GM21367 (cell line): Measurements from ENCODE around the gene TRIM38.
A peak's percentile ranks its signal among the peaks of the same experiment; 100 is the strongest.

Experiments used
- ATAC-seq: cut with Tn5 transposase; IDR thresholded peaks from one replicate; pipeline ENCODE4 v1.9.1; 2021; ENCODE audit not compliant: unreplicated experiment

Gene TRIM38

DNA sequence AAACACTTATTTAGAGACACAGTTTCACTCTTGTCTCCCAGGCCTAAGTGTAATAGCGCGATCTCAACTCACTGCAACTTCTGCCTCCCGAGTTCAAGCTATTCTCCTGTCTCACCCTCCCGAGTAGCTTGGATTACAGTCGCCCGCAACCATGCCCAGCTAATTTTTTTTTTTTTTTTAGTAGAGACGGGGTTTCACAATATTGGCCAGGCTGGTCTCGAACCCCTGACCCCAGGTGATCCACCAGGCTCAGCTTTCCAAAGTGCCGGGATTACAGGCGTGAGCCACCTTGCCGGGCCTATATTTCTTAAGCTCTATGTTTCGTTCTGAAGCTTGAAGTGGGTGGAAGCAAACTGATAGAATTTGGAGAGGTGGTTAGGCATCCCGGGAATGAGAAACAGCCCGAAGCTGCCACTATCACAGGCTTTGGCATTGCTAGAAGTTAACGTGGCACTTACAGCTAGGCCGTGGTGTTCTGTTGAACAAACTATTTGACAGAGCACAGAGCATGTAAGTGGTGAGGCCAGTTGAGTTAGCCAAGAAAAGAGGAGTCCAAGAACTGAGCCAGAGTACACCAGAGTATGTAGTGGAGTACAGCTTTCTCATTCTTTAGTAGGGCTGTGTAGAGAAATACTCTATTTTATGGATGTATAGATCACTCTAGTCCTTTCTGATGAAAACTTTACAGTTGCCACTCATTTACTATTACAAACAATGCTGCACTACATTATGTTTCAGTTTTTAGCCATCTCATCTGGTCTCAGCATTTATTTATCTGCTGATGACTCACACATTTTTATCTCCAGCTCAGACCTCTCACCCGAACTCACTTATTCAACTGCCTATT, 62.7 kb downstream of the TRIM38 start:
- ATAC-seq, result no peak

DNA sequence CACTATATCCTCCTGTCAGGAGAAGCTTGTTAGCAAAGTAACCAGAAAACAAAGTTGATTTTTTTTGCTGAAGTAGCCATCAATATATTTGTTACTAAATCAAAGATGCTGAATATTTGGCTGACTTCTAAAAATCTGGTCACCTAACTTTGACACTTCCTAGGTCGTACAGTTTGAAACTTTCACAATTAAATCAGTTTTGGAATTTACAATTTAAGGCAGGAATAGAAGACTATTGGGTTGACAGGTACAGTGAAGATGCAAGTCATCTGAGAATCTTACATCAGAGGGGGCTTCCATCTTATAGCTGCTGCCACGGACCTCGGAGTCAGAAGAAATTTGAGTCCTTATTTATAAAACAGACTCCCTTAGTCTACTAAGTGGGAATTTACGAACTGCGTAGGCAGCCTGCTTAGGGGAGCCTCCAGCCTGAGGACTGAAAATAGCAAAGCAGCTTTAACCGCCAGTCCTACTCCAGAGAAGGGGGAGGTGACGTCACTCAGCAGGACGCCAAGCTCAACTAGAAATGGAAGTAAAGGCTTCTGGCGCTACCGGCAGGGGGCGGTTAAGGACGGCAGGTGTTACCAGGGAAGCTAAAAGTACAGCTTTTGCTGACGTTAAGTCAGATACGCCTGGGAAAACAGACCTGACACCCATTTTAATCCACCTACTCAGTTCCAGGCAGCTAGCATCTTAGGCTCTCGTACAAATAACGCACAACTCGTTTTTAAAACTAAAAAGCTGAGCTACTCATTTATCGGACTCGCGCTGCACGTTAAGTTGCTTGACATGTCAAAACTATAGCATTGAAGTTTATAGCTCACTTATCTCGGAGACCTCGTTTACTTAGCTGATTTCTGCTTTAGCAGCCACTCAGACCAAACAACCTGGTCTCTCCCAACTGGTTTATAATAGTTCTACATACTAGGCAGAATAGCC, 63.6 kb downstream of the TRIM38 start:
- peak; percentile 36 for ATAC-seq

DNA sequence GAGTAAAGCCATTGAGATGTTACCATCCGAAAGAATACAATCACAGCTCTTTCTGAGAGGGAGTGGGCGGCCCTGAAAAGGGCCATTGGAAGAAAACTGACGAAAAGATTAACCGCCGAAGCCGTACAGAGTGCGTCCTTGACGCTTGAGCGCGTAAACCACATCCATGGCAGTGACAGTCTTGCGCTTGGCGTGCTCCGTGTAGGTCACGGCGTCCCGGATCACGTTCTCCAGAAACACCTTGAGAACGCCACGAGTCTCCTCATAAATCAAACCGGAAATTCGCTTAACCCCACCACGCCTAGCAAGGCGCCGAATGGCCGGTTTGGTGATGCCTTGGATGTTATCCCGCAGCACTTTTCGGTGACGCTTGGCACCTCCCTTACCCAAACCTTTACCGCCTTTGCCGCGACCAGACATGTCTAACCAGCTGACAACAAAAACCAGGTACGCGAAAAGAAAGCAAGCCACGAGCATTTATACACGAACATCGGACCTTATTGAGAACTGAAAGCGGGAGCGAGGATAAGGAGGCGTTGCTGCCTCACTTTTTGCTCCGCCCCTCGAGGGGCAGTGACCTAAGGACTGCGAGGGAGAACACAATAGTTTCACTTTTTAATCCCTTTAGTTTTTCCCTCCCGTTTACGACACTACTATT, 64.4 kb downstream of the TRIM38 start:
- peak; percentile 28 for ATAC-seq

DNA sequence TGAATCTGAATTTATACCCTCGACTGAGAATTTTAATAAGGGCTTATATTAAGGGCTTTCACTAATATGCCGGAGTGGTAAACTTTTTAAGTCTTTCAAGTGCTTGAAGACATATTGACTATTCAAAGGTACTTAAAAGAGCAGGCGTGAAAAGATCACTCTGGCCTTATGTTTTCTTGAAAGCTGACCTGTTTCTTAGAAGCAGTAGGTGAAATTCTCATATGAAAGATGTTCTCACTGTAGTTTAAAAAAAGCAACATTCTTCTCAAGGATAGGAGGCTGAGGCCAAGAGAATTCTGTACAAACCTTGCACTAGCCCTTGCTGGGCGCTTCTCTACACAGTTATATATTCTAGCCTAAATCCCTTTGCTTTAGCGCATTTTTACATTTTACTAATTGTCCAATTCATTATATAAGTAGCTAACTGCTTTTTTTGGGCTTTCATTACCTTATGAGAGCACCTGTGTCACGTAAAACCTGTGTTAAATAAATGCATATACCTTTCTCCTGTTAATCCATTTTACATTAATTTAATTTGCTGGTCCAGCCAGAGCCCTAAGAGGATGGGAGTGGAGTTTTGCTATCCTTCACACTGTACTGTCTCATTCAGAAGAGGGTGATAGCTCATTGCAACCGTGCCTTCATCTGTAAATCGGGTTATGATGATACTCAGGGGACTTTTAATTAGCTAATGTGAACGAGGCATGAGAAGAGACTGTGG, 65.0 kb downstream of the TRIM38 start:
- no peak for ATAC-seq

DNA sequence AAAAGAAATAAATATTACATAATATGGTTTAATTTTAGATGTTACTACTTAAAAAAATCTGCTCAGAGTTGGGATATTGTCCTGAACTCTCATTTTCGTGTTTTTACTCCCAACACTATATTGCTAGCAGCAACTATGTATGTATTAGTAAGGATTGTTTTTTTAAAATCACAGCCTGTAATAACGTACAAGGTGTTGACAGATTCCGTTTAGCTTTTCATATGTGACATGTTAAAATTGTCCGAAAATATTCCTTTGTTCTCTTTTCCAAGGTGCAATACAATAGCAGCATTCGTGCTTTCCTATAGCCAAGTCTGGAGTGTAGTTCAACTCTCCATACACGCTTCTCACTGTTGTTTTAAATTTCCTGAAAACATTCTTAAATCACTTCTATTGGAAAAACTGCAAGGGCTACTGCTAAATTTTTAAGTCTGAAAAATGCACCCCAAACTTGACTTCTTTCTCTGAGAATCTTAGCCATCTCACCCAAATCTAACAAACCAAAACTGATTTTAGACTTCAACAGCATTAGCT, 65.7 kb downstream of the TRIM38 start:
- no peak for ATAC-seq

DNA sequence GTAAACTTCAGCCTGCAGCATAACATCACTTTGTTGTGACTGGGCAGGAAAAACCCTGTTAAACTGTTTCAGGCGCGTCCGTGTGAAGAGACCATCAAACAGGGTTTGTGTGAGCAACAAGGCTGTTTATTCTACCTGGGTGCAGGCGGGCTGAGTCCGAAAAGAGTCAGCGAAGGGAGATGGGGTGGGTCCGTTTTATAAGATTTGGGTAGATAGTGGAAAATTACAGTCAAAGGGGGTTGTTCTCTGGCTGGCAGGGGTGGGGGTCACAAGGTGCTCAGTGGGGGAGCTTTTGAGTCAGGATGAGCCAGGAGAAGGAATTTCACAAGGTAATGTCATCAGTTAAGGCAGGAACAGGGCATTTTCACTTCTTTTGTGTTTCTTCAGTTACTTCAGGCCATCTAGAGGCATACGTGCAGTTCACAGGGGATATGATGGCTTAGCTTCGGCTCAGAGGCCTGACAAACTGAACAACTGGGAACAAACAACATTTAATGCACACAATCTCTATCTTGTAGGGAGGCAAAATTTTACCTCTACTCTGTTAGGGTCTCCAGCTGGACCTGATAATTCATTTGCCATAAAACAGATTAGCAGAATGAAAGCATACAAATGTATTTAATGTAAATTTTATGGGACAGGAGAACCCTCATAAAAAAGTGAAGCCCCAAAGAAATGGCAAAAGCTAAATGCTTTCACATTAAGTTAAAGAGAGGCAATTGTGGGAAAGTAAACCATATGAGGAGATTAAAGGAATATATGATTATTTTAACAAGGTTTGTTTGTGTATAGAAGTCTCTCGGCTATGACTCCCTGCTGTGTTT, 66.4 kb downstream of the TRIM38 start:
- no peak for ATAC-seq

DNA sequence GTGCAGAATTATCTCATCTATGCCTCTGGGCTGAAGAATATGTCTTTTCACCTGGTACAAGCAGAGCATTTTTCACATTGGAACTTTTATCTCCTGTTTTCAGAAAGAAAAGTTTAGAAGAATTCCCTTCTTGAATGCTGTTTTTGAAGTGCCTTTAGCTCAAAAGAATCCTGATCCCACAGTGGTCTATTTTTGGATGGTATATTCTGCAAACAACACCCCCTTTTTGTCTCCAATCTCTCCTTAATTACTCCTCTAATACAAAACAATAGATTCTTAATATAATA, 66.9 kb downstream of the TRIM38 start:
- ATAC-seq, result no peak

DNA sequence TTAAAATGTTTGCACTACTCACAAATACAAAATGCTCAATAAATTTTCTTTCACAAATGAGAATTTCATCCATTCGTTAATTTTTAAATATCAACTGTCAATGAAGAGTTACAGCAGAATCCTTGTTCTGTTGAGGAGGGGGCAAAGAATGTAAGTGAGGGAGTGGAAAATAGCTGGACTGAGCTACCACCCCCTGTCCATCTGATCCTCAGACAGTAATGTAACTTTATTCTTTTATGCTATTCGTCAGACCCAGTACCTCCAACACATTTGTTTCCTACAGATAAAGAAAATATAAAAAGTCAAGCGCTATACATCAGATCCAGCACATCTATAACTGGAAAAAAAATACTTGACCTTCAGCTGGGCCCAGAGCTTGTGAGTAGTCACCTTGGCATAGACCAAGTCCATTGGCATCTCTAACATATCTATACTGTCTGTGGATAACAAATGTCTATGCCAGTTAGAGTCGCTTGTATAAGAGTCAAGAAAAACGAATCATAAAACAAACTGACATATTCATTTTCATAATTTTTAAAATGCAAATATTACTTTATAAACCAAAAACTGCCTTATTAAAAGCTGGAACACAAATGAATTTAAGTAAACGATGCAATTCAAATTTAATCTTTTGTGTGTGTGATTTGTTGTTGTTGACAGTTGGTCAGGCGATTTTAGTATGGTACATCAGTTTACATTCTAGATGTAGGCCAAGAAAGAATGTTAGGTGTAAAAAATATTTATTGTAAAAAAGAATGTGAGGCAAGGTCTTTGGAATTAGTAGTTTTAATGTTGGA, 67.5 kb downstream of the TRIM38 start:
- no peak for ATAC-seq

DNA sequence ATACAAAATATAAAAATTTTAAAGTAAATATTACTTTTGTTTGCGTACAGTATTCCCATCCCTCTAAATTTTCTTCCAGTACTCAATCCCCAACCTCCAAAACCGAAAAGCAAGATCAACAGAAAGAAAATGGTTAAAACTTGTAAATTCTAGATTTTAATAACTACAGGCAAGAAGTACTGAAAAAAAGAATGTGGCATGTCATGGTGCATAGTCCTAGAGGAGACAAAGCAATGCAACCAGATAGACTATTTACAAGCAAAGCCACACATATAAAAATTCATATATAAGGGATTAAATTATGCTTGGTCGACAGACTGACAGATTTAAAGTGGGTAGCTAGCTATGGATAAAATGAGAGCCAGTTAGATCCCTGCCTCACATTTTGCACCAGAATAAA, 68.1 kb downstream of the TRIM38 start:
- no peak for ATAC-seq

DNA sequence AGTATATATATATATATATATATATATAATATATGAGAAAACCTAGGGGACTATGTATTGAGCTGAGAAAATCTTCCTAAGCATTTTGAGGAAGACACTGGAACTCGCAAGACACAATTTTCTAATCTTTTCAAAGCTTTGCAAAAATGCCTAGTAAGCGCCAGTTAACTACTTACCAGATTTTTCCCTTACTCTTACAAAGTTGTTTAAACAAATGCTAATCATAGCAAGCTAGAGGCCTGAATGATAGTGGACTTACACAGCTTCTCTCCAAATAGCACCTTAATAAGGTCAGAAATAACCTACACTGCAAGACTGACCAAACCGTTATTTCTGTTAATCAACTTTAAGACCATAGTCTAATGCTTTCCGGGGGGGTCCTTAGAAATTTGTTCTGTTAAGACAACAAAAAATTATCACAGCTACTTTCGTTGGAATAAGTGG, 68.6 kb downstream of the TRIM38 start:
- ATAC-seq, result no peak

DNA sequence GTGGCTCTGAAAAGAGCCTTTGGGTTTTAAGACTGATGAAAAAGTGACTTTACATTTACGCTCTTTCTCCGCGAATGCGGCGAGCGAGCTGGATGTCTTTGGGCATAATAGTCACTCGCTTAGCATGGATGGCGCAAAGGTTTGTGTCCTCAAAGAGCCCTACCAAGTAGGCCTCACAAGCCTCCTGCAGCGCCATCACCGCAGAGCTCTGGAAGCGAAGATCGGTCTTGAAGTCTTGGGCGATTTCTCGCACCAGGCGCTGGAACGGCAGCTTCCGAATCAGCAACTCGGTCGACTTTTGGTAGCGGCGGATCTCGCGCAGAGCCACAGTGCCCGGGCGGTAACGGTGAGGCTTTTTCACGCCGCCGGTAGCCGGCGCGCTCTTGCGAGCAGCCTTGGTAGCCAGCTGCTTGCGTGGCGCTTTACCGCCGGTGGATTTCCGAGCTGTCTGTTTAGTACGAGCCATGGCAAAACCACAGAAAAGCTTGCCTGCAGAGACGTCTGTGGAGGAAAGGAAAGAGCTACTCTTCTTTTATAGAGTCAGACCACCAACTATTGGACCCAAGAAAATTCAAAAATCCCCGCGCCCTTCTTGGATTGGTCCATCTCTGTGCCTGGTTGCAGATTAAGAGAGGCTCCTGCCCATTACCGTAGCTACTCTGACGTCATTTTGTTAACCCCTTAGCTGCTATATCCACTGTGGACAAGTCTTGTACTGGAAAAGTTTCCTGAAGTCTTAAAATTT, 69.2 kb downstream of the TRIM38 start:
- peak; percentile 46 for ATAC-seq

DNA sequence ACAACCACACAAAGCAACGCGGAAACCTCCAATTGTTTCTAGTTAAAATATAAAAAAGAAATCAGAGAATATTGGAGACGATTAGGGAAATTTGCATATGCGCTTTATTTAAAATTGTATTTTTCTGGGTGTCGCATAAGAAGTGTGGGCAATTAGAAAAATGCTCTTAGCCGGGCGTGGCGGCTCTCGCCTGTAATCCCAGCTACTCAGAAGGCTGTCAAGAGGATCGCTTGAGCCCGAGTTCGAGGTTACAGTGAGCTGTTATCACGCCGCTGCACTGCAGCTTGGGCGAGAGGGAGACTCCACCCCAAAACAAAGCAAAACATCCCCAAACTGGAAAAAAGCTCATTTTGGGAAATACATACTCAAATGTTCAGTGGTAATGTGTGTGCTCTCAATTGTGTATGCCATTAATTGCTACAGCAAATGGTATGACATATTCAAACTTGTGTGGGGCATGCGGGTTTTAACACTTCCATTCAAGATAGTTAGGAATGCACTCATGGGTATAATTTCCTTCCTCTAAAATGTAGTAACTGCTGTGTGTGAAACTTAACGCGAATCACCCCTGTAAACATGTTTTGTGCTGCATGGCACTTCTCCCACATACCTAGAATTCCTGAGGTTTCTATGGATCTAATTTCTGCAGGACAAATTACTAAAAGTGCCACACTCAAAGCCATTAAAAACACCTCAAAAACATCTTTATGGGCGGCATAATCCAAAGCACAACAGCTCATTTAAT, 69.9 kb downstream of the TRIM38 start:
- ATAC-seq, result no peak

DNA sequence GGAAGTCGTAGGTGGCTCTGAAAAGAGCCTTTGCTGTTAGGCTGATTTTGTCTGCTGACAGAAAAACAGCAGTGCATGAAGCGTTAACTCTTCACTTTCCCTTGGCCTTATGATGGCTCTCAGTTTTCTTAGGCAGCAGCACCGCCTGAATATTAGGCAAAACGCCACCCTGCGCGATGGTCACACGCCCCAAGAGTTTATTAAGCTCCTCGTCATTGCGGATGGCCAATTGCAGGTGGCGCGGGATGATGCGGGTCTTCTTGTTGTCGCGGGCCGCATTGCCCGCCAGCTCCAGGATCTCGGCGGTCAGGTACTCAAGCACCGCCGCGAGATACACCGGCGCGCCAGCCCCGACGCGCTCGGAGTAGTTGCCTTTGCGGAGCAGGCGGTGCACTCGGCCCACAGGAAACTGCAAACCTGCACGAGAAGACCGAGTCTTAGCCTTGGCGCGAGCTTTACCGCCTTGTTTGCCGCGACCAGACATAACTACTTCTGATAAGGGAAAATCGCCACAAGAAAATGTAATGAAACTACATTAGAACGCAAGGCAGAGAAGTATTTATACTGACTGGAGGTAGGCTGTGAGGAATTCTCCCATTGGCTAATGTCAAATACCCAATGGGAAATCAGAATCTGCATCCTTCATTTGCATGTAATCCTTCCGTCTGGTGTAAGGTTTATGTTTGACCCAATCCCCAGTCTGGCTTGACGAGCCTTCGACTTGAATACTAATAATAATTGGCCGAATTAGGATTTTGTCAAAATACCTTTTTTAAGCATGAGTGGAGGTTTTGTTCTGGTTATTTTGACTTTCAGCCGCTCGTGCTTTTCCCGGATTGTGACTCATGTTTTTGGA, 70.7 kb downstream of the TRIM38 start:
- ATAC-seq, result peak; percentile 46

DNA sequence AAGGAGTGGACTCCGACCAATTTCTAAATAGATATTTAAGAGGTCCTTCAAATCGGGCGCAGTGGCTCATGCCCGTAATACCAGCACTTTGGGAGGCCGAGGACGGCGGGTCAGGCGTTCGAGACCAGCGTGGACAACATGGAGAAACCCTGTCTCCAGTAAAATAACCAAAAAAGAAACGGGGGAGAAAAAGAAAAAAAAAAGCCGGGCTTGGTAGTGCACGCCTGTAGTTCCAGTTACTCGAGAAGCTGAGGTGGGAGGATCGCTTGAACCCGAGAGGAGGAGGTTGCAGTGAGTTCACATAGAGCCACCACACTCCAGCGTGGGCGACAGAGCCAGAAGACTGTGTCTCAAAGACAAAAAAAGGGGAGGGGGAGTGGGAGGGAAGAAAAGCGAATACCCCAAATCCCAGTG, 71.3 kb downstream of the TRIM38 start:
- no peak for ATAC-seq

DNA sequence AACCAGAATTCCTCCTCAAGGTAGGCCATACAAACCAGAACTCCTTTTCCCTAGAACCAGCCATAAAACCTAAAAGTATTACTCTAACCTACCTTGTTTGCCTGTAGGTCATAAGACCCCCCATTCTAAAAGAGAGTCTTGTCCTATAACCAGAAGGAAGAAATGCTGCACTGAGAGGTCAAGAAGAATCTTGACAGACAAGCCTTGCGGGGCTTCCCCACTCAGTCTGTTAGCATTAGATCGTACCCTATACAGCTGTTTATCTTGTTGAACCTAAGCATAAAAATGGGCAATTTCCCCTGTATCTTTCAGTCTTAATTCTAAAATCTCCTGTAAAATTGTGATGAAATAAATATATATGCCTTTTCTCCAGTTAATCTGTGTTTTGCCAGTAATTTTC, 72.3 kb downstream of the TRIM38 start:
- ATAC-seq, result no peak
